B cell (primary cell): ENCODE data around the gene RECK. TPM values are rescaled to one million over a fixed set of nuclear protein-coding genes. Genes with fewer than 3 reads are reported as not detected.

Source experiments
- ATAC-seq: fragments of 200-7000 bp; cut with Tn5 transposase; one replicate; pipeline ENCODE4 v1.10.0; 2021; ENCODE audit warnings: low read depth, mild to moderate bottlenecking, moderate number of reproducible peaks, moderate library complexity
- CTCF ChIA-PET: fragments of 350-600 bp; sonication (Branson Sonifier 250); formaldehyde crosslinking; loops from one replicate; lab custom pipeline; 2021; ENCODE audit warnings: antibody characterized with exemption, inconsistent platforms; lab: Charles Lee
- POLR2A ChIA-PET: fragments of 350-600 bp; sonication (Branson Sonifier 250); formaldehyde crosslinking; loops from one replicate; lab custom pipeline; 2021; ENCODE audit warnings: antibody characterized with exemption; lab: Charles Lee
- DNase-seq: peaks from one replicate; pipeline ENCODE4 v3.0.0; 2013
- H2AFZ ChIP-seq: 2 replicates; pipeline ENCODE4 v1.6.1; 2012; ENCODE audit warnings: mild to moderate bottlenecking, low read depth, low read length; ENCODE audit not compliant: insufficient read depth, poor library complexity, severe bottlenecking
- H3K27ac ChIP-seq, 2 donors: 1 replicate in 1 of 2; 2 replicates in 1 of 2; pipeline ENCODE4 v1.5.1; 2012 to 2013; ENCODE audit warnings: low read length in 2 of 2, mild to moderate bottlenecking in 2 of 2, moderate library complexity in 1 of 2
- H3K27me3 ChIP-seq, 4 experiments: fragments of 200-600 bp in 1 of 4; sonication (generic) in 1 of 4; replicated peaks in 1 of 4; 1 replicate in 2 of 4; 2 replicates in 2 of 4; pipeline versions ENCODE4 v1.6.1 to v1.7.0; 2013 to 2016; ENCODE audit warnings: low read length in 3 of 4, mild to moderate bottlenecking in 2 of 4, mixed read lengths in 1 of 4, moderate library complexity in 1 of 4; ENCODE audit not compliant: insufficient read depth in 4 of 4, control insufficient read depth in 3 of 4; ENCODE audit errors: control extremely low read depth in 1 of 4
- H3K36me3 ChIP-seq, 2 experiments: replicated peaks in 1 of 2; 1 replicate in 1 of 2; 2 replicates in 1 of 2; pipeline versions ENCODE4 v1.6.1 to v1.7.1; 2013; ENCODE audit warnings: low read length in 1 of 2; ENCODE audit not compliant: insufficient read depth in 2 of 2, control insufficient read depth in 1 of 2; ENCODE audit errors: control extremely low read depth in 1 of 2, extremely low read depth in 1 of 2
- H3K4me1 ChIP-seq, 2 donors: fragments of 200-600 bp in 1 of 2; sonication (generic) in 1 of 2; 1 replicate in 1 of 2; 2 replicates in 1 of 2; pipeline versions ENCODE4 v1.5.1 to v1.6.1; 2013 to 2017; ENCODE audit warnings: low read length in 2 of 2; ENCODE audit not compliant: control insufficient read depth in 2 of 2, insufficient read depth in 2 of 2
- H3K4me2 ChIP-seq: replicated peaks from 2 replicates; pipeline ENCODE3; 2012; ENCODE audit warnings: mild to moderate bottlenecking, low read depth, low read length; ENCODE audit not compliant: poor library complexity, severe bottlenecking
- H3K4me3 ChIP-seq, 5 experiments: fragments of 200-600 bp in 1 of 5; sonication (generic) in 1 of 5; 1 replicate in 3 of 5; 2 replicates in 2 of 5; pipeline versions ENCODE4 v1.5.1 to v1.7.0; 2011 to 2016; ENCODE audit warnings: low read length in 4 of 5, mild to moderate bottlenecking in 4 of 5, low read depth in 2 of 5, control low read depth in 1 of 5, moderate library complexity in 1 of 5; ENCODE audit not compliant: insufficient read depth in 1 of 5; ENCODE audit errors: control extremely low read depth in 1 of 5, extremely low read depth in 1 of 5
- H3K79me2 ChIP-seq: fragments of 200-600 bp; sonication (generic); one replicate; pipeline ENCODE4 v1.6.0; 2016; ENCODE audit warnings: low read length; ENCODE audit not compliant: control insufficient read depth, insufficient read depth
- H3K9ac ChIP-seq: fragments of 200-600 bp; sonication (generic); 2 replicates; pipeline ENCODE4 v1.6.1; 2017; ENCODE audit warnings: mild to moderate bottlenecking, low read length, moderate library complexity
- H3K9me3 ChIP-seq, 3 donors: one replicate each; pipeline versions ENCODE4 v1.6.1 to v1.7.1; 2013; ENCODE audit warnings: low read length in 2 of 3; ENCODE audit not compliant: control insufficient read depth in 2 of 3, insufficient read depth in 1 of 3; ENCODE audit errors: control extremely low read depth in 1 of 3
- H4K20me1 ChIP-seq: 2 replicates; pipeline ENCODE4 v1.6.0; 2012; ENCODE audit warnings: mild to moderate bottlenecking, low read length; ENCODE audit not compliant: insufficient read depth, control insufficient read depth, poor library complexity, severe bottlenecking
- H3K27ac Mint-ChIP-seq: one replicate; pipeline ENCODE4 v1.8.0; 2021; ENCODE audit warnings: mixed read lengths
- H3K27me3 Mint-ChIP-seq: one replicate; pipeline ENCODE4 v1.8.0; 2021; ENCODE audit warnings: mixed read lengths
- H3K4me1 Mint-ChIP-seq: one replicate; pipeline ENCODE4 v1.8.0; 2021; ENCODE audit warnings: mixed read lengths
- H3K4me3 Mint-ChIP-seq: one replicate; pipeline ENCODE4 v1.8.0; 2021; ENCODE audit warnings: mixed read lengths
- H3K9me3 Mint-ChIP-seq: one replicate; pipeline ENCODE4 v1.8.0; 2022; ENCODE audit warnings: mixed read lengths; ENCODE audit not compliant: insufficient read depth
- CTCF ChIP-seq: fragments of 200-600 bp; IDR thresholded peaks from one replicate; pipeline ENCODE4 v1.8.0; 2022; ENCODE audit warnings: antibody characterized with exemption, mild to moderate bottlenecking
- EZH2 ChIP-seq: IDR thresholded peaks from 2 replicates; pipeline ENCODE4 v1.6.1; 2012; ENCODE audit warnings: borderline replicate concordance, low read depth, mild to moderate bottlenecking, moderate library complexity, low read length; ENCODE audit not compliant: insufficient read depth, poor library complexity, severe bottlenecking
- WGBS: methylation state at CpG from one replicate; pipeline ENCODE4 v1.1.5; 2013; ENCODE audit warnings: missing lambda C conversion rate; ENCODE audit not compliant: insufficient coverage; 5-methylcytosine and 5-hydroxymethylcytosine counted together
- intact Hi-C: fragments of 100-400 bp; cut with micrococcal nuclease; formaldehyde crosslinking; loops from one replicate; pipeline ENCODE4 v1.10.0; 2022
- polyA plus RNA-seq: library from polyadenylated mRNA; depleted of rRNA; stranded (reverse); fragments of >200 nt; gene quantifications from 2 replicates; pipeline ENCODE4 v1.2.3, GENCODE V29; 2012
- total RNA-seq, 2 donors: library from RNA; stranded (reverse); fragments of 120-200 nt in 1 of 2; gene quantifications; 1 replicate in 1 of 2; 2 replicates in 1 of 2; pipeline versions ENCODE4 v1.2.3 to v1.2.4, GENCODE V29; 2013 to 2022

RECK gene
- total and polyA plus RNA-seq, 2 donors (not counting 1 experiment from before 2014, with no cell fraction given) = 5.6 to 7.7 TPM

DNA sequence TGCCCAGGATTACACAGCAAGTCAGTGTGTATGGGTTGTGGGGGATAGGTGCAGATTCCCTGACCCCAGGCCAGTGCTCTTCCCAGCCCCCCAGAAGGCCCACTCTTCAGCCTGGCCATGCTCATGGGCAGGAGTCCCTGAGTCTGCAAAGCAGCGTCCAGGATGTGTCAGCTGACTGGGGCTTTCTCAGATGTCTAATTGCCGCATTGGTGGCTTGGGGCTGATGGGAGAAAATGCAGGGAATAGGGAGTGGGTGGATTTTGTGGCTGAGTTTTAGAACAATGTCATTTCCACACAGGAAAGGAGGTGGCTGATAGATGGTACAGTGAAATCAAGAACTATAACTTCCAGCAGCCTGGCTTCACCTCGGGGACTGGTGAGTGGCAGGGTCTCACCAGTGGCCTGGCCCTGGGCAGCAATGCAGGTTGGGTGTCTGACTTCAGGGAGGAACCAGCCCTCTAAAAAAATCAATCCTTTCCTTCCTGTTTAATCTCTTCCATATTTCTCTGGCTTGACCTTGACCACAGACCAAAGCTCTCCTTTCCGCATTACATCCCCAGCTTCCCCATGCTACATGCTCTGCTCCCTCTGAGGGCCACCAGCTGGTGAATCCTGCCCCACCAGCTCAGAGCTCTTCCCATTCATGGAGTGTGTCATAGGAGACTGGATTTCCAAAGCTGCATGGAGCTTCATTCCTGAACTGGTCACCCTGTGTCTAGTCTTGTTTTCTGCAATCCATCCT lies 114.0 kb downstream of the RECK start:
- Mint-ChIP-seq H3K9me3 (no peaks in the 10 kb centered on the region), H3K4me1 (peaks cover 64% of the 10 kb centered on the region), H3K27me3 (no peaks in the 10 kb centered on the region), H3K4me3 (peak overlapping the region; percentile 87), H3K27ac (peak overlapping the region; percentile 98)
- 83% methylated on average over 4 of the region's 4 CpGs for WGBS
- peak overlapping the region; percentile 56 for H3K9ac ChIP-seq
- H3K27me3 ChIP-seq = no peaks in the 10 kb centered on the region
- peaks cover 0 to 5% of the 10 kb centered on the region in 2 experiments for H3K36me3 ChIP-seq
- H3K9me3 ChIP-seq = peaks cover 0 to 8% (median 4%) of the 10 kb centered on the region in 3 donors
- ATAC-seq (no peak), DNase-seq (no peak)
- intact Hi-C loops = loop anchor here (1.0 to 5.0 kb wide), 3 partner anchors 7 to 252 kb away; partner anchors contain the start of gene RNF38
- peaks cover 47 to 75% of the 10 kb centered on the region in 2 donors for H3K4me1 ChIP-seq
- no peak for TF ChIP-seq EZH2
- TF ChIP-seq CTCF = no peak
- CTCF ChIA-PET = interaction anchor here (0.7 to 5.9 kb wide), 7 partner anchors 9 to 50 kb away, joined by 3 to 54 read pairs (median 5); partner anchors contain the start of genes CCIN, CLTA and GLIPR2
- peak overlapping the region; percentile 75 for H3K4me2 ChIP-seq
- POLR2A ChIA-PET = interaction anchor here (0.8 kb wide), 1 partner anchor 14 kb away, joined by 3 read pairs; the partner anchor contains the start of gene GLIPR2
- H3K27ac ChIP-seq = peak overlapping the region; percentile 94 to 97
- no peaks in the 10 kb centered on the region for H4K20me1 ChIP-seq
- peaks cover 32% of the 10 kb centered on the region for H3K79me2 ChIP-seq
- peak overlapping the region in 3 of 5 experiments; percentile 22 to 56 (median 44) for H3K4me3 ChIP-seq
- peak overlapping the region; percentile 62 for H2AFZ ChIP-seq
